WTC11 (cell line): ENCODE data around the gene C10orf67. TPM values are rescaled to one million over a fixed set of nuclear protein-coding genes. Genes with fewer than 3 reads are reported as not detected.

Source experiments
- ATAC-seq: fragments of 200-7000 bp; cut with Tn5 transposase; 2 replicates; pipeline ENCODE4 v1.10.0; 2021; ENCODE audit warnings: mild to moderate bottlenecking, moderate library complexity
- CTCF ChIA-PET: fragments of 300-600 bp; sonication (Branson Sonifier 250); formaldehyde crosslinking; loops from one replicate; lab custom pipeline; 2021; ENCODE audit warnings: antibody characterized with exemption; lab: Charles Lee
- POLR2A ChIA-PET: fragments of 350-600 bp; sonication (Branson Sonifier 250); formaldehyde crosslinking; loops from one replicate; lab custom pipeline; 2021; ENCODE audit warnings: antibody characterized with exemption; lab: Charles Lee
- DNase-seq: peaks from one replicate; pipeline ENCODE4 v3.0.0; 2021; ENCODE audit warnings: low spot score
- H3K27ac Mint-ChIP-seq: 2 replicates; pipeline ENCODE4 v1.8.0; 2021; ENCODE audit warnings: mixed read lengths
- H3K27me3 Mint-ChIP-seq: 2 replicates; pipeline ENCODE4 v1.8.0; 2021; ENCODE audit warnings: low read depth, mild to moderate bottlenecking, moderate library complexity, mixed read lengths
- H3K36me3 Mint-ChIP-seq: 2 replicates; pipeline ENCODE4 v1.8.0; 2021; ENCODE audit warnings: mixed read lengths
- H3K4me1 Mint-ChIP-seq: 2 replicates; pipeline ENCODE4 v1.8.0; 2022; ENCODE audit warnings: mixed read lengths
- H3K4me3 Mint-ChIP-seq: 2 replicates; pipeline ENCODE4 v1.8.0; 2021; ENCODE audit warnings: mild to moderate bottlenecking, moderate library complexity, mixed read lengths
- H3K9me3 Mint-ChIP-seq: 2 replicates; pipeline ENCODE4 v1.8.0; 2021; ENCODE audit warnings: mixed read lengths
- CBFB ChIP-seq: sonication (generic); formaldehyde crosslinking; IDR thresholded peaks from 2 replicates; pipeline ENCODE4 v1.8.1; 2022; ENCODE audit warnings: mild to moderate bottlenecking, low read depth, missing genetic modification reagents
- CDX4 ChIP-seq: fragments of 250-450 bp; sonication (Bioruptor Pico); IDR thresholded peaks from 2 replicates; pipeline ENCODE4 v1.9.0; 2021; ENCODE audit warnings: moderate library complexity, mild to moderate bottlenecking, inconsistent platforms, borderline replicate concordance
- EMX1 ChIP-seq: fragments of 250-450 bp; sonication (Bioruptor Pico); IDR thresholded peaks from 2 replicates; pipeline ENCODE4 v1.8.0; 2021; ENCODE audit warnings: mild to moderate bottlenecking
- ETV6 ChIP-seq: sonication (generic); formaldehyde crosslinking; IDR thresholded peaks from 2 replicates; pipeline ENCODE4 v1.8.1; 2022; ENCODE audit warnings: mild to moderate bottlenecking, missing genetic modification reagents
- FOXK1 ChIP-seq: sonication (generic); formaldehyde crosslinking; IDR thresholded peaks from 2 replicates; pipeline ENCODE4 v1.8.0; 2022; ENCODE audit warnings: mild to moderate bottlenecking, moderate library complexity, missing genetic modification reagents
- FOXP1 ChIP-seq: sonication (generic); formaldehyde crosslinking; IDR thresholded peaks from 2 replicates; pipeline ENCODE4 v1.8.0; 2022; ENCODE audit warnings: missing genetic modification reagents, mild to moderate bottlenecking, moderate library complexity, borderline replicate concordance
- MLX ChIP-seq: sonication (generic); formaldehyde crosslinking; IDR thresholded peaks from 2 replicates; pipeline ENCODE4 v1.8.1; 2023; ENCODE audit warnings: mild to moderate bottlenecking, missing genetic modification reagents, moderate library complexity
- NFYB ChIP-seq: sonication (generic); formaldehyde crosslinking; conservative IDR thresholded peaks from 2 replicates; pipeline ENCODE4 v1.8.0; 2022; ENCODE audit warnings: low read depth, missing genetic modification reagents
- NR2C2 ChIP-seq: sonication (generic); formaldehyde crosslinking; IDR thresholded peaks from 2 replicates; pipeline ENCODE4 v1.8.0; 2022; ENCODE audit warnings: mild to moderate bottlenecking, missing genetic modification reagents
- SP1 ChIP-seq: sonication (generic); formaldehyde crosslinking; conservative IDR thresholded peaks from 2 replicates; pipeline ENCODE4 v1.8.1; 2022; ENCODE audit warnings: missing genetic modification reagents
- TP53 ChIP-seq: sonication (generic); formaldehyde crosslinking; IDR thresholded peaks from 2 replicates; pipeline ENCODE4 v1.8.1; 2023; ENCODE audit warnings: mild to moderate bottlenecking, missing genetic modification reagents
- ZBTB21 ChIP-seq: sonication (generic); formaldehyde crosslinking; IDR thresholded peaks from 2 replicates; pipeline ENCODE4 v1.8.1; 2023; ENCODE audit warnings: mild to moderate bottlenecking, missing genetic modification reagents, borderline replicate concordance
- ZNF138 ChIP-seq: sonication (generic); formaldehyde crosslinking; conservative IDR thresholded peaks from 2 replicates; pipeline ENCODE4 v1.8.1; 2022; ENCODE audit warnings: mild to moderate bottlenecking, moderate library complexity, missing genetic modification reagents
- ZNF232 ChIP-seq: sonication (generic); formaldehyde crosslinking; IDR thresholded peaks from 2 replicates; pipeline ENCODE4 v1.8.0; 2022; ENCODE audit warnings: mild to moderate bottlenecking, missing genetic modification reagents
- total RNA-seq: library from RNA; stranded (reverse); gene quantifications from 3 replicates; pipeline ENCODE4 v1.2.3, GENCODE V29; 2021
- TF ChIP-seq, protein P1 (sequence below): sonication (generic); formaldehyde crosslinking; IDR thresholded peaks from 2 replicates; pipeline ENCODE4 v1.8.1; 2022; ENCODE audit warnings: mild to moderate bottlenecking, moderate library complexity, missing genetic modification reagents
- TF ChIP-seq, protein P2 (sequence below): sonication (generic); formaldehyde crosslinking; IDR thresholded peaks from 2 replicates; pipeline ENCODE4 v1.8.0; 2023; ENCODE audit warnings: missing genetic modification reagents
- TF ChIP-seq, protein P3 (sequence below): sonication (generic); formaldehyde crosslinking; IDR thresholded peaks from 2 replicates; pipeline ENCODE4 v1.8.1; 2023; ENCODE audit warnings: mild to moderate bottlenecking, missing genetic modification reagents
- TF ChIP-seq, protein P4 (sequence below): fragments of 200-600 bp; IDR thresholded peaks from 2 replicates; pipeline ENCODE4 v1.8.0; 2022; ENCODE audit warnings: antibody characterized with exemption
- TF ChIP-seq, protein P5 (sequence below): sonication (generic); formaldehyde crosslinking; IDR thresholded peaks from 2 replicates; pipeline ENCODE4 v1.8.0; 2022; ENCODE audit warnings: mild to moderate bottlenecking, missing genetic modification reagents

The C10orf67 gene
- total RNA-seq, 1 experiment from 2014 or later, result not detected

- TF ChIP-seq, protein P1, sequence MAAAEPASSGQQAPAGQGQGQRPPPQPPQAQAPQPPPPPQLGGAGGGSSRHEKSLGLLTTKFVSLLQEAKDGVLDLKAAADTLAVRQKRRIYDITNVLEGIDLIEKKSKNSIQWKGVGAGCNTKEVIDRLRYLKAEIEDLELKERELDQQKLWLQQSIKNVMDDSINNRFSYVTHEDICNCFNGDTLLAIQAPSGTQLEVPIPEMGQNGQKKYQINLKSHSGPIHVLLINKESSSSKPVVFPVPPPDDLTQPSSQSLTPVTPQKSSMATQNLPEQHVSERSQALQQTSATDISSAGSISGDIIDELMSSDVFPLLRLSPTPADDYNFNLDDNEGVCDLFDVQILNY, result no peak
- no peak for TF ChIP-seq ETV6 (CRISPR knock-in tag)
- no peak for TF ChIP-seq CDX4 (CRISPR knock-in tag)
- no peak for TF ChIP-seq ZNF232 (CRISPR knock-in tag)
- TF ChIP-seq, protein P2, sequence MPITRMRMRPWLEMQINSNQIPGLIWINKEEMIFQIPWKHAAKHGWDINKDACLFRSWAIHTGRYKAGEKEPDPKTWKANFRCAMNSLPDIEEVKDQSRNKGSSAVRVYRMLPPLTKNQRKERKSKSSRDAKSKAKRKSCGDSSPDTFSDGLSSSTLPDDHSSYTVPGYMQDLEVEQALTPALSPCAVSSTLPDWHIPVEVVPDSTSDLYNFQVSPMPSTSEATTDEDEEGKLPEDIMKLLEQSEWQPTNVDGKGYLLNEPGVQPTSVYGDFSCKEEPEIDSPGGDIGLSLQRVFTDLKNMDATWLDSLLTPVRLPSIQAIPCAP (CRISPR knock-in tag), result no peak
- TF ChIP-seq, protein P3, sequence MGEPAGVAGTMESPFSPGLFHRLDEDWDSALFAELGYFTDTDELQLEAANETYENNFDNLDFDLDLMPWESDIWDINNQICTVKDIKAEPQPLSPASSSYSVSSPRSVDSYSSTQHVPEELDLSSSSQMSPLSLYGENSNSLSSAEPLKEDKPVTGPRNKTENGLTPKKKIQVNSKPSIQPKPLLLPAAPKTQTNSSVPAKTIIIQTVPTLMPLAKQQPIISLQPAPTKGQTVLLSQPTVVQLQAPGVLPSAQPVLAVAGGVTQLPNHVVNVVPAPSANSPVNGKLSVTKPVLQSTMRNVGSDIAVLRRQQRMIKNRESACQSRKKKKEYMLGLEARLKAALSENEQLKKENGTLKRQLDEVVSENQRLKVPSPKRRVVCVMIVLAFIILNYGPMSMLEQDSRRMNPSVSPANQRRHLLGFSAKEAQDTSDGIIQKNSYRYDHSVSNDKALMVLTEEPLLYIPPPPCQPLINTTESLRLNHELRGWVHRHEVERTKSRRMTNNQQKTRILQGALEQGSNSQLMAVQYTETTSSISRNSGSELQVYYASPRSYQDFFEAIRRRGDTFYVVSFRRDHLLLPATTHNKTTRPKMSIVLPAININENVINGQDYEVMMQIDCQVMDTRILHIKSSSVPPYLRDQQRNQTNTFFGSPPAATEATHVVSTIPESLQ (CRISPR knock-in tag), result no peak
- TF ChIP-seq, protein P4, sequence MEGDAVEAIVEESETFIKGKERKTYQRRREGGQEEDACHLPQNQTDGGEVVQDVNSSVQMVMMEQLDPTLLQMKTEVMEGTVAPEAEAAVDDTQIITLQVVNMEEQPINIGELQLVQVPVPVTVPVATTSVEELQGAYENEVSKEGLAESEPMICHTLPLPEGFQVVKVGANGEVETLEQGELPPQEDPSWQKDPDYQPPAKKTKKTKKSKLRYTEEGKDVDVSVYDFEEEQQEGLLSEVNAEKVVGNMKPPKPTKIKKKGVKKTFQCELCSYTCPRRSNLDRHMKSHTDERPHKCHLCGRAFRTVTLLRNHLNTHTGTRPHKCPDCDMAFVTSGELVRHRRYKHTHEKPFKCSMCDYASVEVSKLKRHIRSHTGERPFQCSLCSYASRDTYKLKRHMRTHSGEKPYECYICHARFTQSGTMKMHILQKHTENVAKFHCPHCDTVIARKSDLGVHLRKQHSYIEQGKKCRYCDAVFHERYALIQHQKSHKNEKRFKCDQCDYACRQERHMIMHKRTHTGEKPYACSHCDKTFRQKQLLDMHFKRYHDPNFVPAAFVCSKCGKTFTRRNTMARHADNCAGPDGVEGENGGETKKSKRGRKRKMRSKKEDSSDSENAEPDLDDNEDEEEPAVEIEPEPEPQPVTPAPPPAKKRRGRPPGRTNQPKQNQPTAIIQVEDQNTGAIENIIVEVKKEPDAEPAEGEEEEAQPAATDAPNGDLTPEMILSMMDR, result no peak
- TF ChIP-seq, all 79 proteins: peak for 0
These were observed 148.6 kb downstream of the C10orf67 start (continued) for GRCh38 chr10:23195846-23196600.

DNA sequence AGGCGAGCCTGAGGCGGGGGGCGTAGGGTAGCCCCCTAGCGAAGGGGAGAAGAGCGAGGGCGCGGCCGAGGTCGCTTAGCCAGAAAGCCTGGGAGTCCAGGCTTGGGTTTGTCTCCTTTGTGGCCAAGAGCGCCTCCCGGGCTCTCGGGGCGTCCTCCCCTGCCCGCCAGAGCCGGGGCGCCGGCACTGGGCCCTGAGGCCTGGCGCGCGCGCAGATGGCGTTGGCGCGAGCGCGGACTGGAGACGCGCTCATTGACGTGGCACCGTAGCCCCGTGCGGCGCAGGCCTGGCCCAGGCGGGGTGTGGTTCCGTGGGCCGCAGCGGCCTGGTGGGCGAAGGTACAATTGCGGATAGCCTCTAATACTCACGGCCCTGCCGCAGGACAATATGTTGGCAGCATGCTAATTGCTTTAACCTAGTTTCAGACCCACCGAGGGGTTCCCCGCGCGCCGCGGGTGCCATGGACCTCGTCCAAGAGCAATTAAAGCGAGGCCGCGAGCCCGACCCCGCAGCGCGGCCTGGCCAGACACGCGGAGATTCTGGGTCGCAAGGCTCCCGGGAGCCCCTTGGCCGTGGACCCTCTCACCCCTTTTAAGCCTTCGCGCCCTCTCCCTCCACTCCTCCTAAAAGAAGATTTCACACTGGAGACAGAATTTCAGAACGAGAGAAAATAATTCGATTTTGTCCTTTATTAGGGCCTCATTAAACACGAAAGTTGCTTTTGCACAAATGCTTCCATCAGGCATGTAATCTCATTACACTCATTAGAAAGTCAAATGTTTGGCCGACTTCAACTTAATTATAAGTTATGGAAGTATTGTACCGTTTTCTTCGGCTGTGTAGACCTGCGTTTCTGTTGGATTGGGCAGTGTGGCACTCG, 149.4 kb downstream of the C10orf67 start:
- H3K9me3 Mint-ChIP-seq, result no peaks in the 10 kb centered on the region
- peak overlapping the region; percentile 20; the same call in 1 of the 2 replicates for H3K4me3 Mint-ChIP-seq
- no peak overlapping the region for H3K27ac Mint-ChIP-seq
- ChIA-PET CTCF (no interaction called here), POLR2A (no interaction called here)
- TF ChIP-seq FOXP1 (peak; percentile 49; the same call in 1 of the 2 replicates), FOXK1 (CRISPR knock-in tag) (0 out of 2 replicates have a peak, but pooled peaks have one; percentile 22)
- TF ChIP-seq, protein P2 (CRISPR knock-in tag), result no peak
- peak; percentile 3 for ATAC-seq
- peaks cover 44% of the 10 kb centered on the region for H3K4me1 Mint-ChIP-seq
- DNase-seq, result no peak
- peaks cover 98% of the 10 kb centered on the region for H3K27me3 Mint-ChIP-seq
- H3K36me3 Mint-ChIP-seq, result no peaks in the 10 kb centered on the region

GRCh38 chr10:23194471-23194965, 150.1 kb downstream of the C10orf67 start:
- Mint-ChIP-seq H3K4me3 (no peak overlapping the region), H3K36me3 (no peaks in the 10 kb centered on the region), H3K27me3 (peaks cover 98% of the 10 kb centered on the region), H3K4me1 (peaks cover 43% of the 10 kb centered on the region), H3K27ac (no peak overlapping the region), H3K9me3 (no peaks in the 10 kb centered on the region)
- no peak for ATAC-seq
- DNase-seq, result no peak
- POLR2A ChIA-PET, result no interaction called here
- CTCF ChIA-PET, result no interaction called here
- TF ChIP-seq NR2C2 (CRISPR knock-in tag) (no peak), FOXP1 (no peak), SP1 (CRISPR knock-in tag) (no peak), ZNF138 (CRISPR knock-in tag) (no peak), TP53 (CRISPR knock-in tag) (no peak), MLX (CRISPR knock-in tag) (no peak), EMX1 (CRISPR knock-in tag) (no peak), ZBTB21 (CRISPR knock-in tag) (no peak), NFYB (CRISPR knock-in tag) (no peak), CBFB (CRISPR knock-in tag) (no peak)
- TF ChIP-seq, protein P5, sequence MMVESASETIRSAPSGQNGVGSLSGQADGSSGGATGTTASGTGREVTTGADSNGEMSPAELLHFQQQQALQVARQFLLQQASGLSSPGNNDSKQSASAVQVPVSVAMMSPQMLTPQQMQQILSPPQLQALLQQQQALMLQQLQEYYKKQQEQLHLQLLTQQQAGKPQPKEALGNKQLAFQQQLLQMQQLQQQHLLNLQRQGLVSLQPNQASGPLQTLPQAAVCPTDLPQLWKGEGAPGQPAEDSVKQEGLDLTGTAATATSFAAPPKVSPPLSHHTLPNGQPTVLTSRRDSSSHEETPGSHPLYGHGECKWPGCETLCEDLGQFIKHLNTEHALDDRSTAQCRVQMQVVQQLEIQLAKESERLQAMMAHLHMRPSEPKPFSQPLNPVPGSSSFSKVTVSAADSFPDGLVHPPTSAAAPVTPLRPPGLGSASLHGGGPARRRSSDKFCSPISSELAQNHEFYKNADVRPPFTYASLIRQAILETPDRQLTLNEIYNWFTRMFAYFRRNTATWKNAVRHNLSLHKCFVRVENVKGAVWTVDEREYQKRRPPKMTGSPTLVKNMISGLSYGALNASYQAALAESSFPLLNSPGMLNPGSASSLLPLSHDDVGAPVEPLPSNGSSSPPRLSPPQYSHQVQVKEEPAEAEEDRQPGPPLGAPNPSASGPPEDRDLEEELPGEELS (CRISPR knock-in tag), result no peak
